Large intestine (tissue), 3 donors: ENCODE measurements around the gene PHLDB2. TPM values are rescaled to one million over a fixed set of nuclear protein-coding genes. Genes with fewer than 3 reads are reported as not detected.

ENCODE experiments used
- DNase-seq, 2 donors: peaks; one replicate each; pipeline versions ENCODE4 v3.0.0 to v3.0.0-alpha.2; 2013
- H3K27ac ChIP-seq: one replicate; pipeline ENCODE4 v1.5.1; 2013; ENCODE audit warnings: low read length
- H3K27me3 ChIP-seq: 2 replicates; pipeline ENCODE4 v1.6.1; 2013; ENCODE audit warnings: low read length; ENCODE audit not compliant: control insufficient read depth, insufficient read depth
- H3K36me3 ChIP-seq: 2 replicates; pipeline ENCODE4 v1.6.1; 2013; ENCODE audit warnings: low read length; ENCODE audit not compliant: control insufficient read depth, insufficient read depth
- H3K4me1 ChIP-seq: one replicate; pipeline ENCODE4 v1.6.1; 2013; ENCODE audit warnings: low read length; ENCODE audit not compliant: control insufficient read depth, insufficient read depth
- H3K4me3 ChIP-seq: one replicate; pipeline ENCODE4 v1.5.1; 2013; ENCODE audit warnings: low read length
- H3K9me3 ChIP-seq: one replicate; pipeline ENCODE4 v1.6.1; 2013; ENCODE audit warnings: mild to moderate bottlenecking, low read depth, low read length, moderate library complexity; ENCODE audit not compliant: control insufficient read depth
- WGBS: methylation state at CpG from one replicate; pipeline ENCODE4 v1.1.5; 2013; ENCODE audit warnings: low lambda C conversion rate; ENCODE audit not compliant: insufficient coverage; 5-methylcytosine and 5-hydroxymethylcytosine counted together
- polyA plus RNA-seq: library from polyadenylated mRNA; unstranded; fragments of 120-200 nt; gene quantifications from one replicate; pipeline ENCODE4 v1.2.1, GENCODE V29; 2013

The PHLDB2 gene
- polyA plus RNA-seq, 1 donor = 22.2 TPM

DNA sequence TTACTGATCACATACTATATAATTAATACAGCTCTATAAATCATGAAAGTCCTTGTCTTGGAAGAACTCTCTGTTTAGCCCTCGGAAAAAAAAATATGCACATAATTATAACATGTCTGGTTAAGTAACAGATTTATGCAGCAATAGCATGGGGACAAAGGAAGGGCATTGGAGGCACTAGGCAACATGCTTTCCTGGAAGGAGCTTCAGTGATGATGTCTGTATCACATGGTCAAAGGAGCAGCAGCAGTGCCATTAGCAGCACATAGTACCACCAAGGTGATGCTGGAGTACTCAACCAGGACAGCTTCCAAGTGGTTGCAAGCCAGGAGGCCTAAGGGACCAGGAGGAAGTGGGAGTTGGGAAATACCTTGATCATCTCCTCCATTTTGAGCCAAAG lies 36.3 kb upstream of the PHLDB2 start:
- DNase-seq = no peak
- H3K4me1 ChIP-seq = no peaks in the 10 kb centered on the region
- 80% methylated on average over 1 of the region's 1 CpG for WGBS

DNA sequence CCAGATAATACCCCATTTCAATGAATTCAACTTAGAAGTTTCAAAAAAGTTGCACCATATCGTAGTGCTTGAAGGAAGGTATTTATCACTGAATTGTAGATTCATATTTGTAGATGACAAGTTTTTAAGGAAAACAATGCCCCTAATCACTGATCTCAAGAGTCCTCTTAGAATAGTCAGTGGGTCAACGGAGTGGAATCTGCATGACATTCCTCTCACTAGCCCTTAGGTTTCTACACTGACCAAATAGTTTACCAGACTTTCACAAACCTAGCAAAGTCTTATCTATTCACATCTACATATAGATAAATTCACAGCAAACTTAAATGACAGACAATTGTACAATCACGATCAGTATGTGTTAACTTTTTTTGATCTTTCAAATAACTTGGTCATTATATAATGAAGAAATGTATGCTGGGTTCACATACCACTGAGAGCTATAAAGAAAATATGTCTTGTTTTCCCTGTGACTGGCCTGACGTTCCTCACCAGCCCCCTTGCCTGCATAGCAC lies 35.7 kb upstream of the PHLDB2 start:
- no peaks in the 10 kb centered on the region for H3K9me3 ChIP-seq
- H3K27me3 ChIP-seq = no peaks in the 10 kb centered on the region
- H3K4me1 ChIP-seq = no peaks in the 10 kb centered on the region
- DNase-seq = no peak
- WGBS = 80% methylated on average over 2 of the region's 4 CpGs
- H3K4me3 ChIP-seq = no peak overlapping the region
- no peaks in the 10 kb centered on the region for H3K36me3 ChIP-seq
- H3K27ac ChIP-seq = no peak overlapping the region

More for the DNA sequence above, 36.3 kb upstream of the PHLDB2 start:
- Histone ChIP-seq H3K27ac (no peak overlapping the region), H3K36me3 (no peaks in the 10 kb centered on the region), H3K27me3 (no peaks in the 10 kb centered on the region), H3K9me3 (no peaks in the 10 kb centered on the region), H3K4me3 (no peak overlapping the region)

DNA sequence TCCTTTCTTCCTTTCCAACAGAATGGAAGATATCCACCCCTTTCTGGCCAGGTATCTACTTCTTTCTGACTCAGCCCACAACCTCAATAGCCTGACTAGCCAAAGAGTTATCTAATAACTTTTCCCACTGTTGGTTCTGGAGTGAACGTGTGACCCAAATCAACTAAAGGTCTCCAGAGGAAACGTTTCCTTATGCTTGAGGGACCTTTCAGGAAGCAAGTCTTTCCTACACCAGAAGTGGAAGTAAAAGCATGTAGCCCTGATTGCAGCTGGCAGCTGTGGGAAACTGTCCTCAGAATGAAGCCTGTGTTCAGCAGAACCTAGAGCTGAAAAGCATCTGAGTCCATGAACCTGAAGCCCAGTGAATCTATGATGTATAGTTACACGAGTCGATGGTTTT lies 34.7 kb upstream of the PHLDB2 start:
- Histone ChIP-seq H3K27me3 (no peaks in the 10 kb centered on the region), H3K27ac (no peak overlapping the region), H3K9me3 (no peaks in the 10 kb centered on the region), H3K4me1 (no peaks in the 10 kb centered on the region), H3K4me3 (no peak overlapping the region), H3K36me3 (no peaks in the 10 kb centered on the region)
- WGBS = no CpG with 5 or more reads among the region's 4 CpGs
- no peak for DNase-seq

GRCh38 chr3:111827871-111828270 lies 31.2 kb upstream of the PHLDB2 start:
- Histone ChIP-seq H3K4me1 (no peaks in the 10 kb centered on the region), H3K9me3 (no peaks in the 10 kb centered on the region), H3K36me3 (no peaks in the 10 kb centered on the region), H3K27me3 (no peaks in the 10 kb centered on the region), H3K4me3 (no peak overlapping the region), H3K27ac (no peak overlapping the region)
- no CpG with 5 or more reads among the region's 1 CpG for WGBS
- no peak for DNase-seq

- no peak overlapping the region for H3K27ac ChIP-seq
- WGBS = 100% methylated on average over 1 of the region's 6 CpGs
Observed at GRCh38 chr3:111828530-111828929, 30.5 kb upstream of the PHLDB2 start.

DNA sequence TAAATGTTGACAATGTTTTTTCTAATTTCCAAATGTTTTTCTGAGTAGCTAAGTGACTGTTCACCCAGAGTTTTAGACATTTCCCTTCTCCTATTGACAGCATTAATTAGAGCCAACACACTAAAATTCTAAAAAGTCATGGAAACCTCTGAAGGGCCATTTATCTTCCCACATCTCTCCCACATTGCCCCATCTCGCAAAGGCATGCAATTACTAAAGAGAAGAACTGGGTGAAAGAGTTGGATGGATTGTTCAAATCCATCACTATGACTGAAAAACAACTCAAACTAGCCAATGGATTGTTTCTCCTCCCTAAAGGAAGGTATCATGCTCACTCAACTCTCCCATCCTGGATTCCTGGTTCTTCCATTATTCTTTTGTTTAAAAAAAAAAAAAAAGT lies 30.0 kb upstream of the PHLDB2 start:
- Histone ChIP-seq H3K9me3 (no peaks in the 10 kb centered on the region), H3K4me1 (no peaks in the 10 kb centered on the region), H3K27me3 (no peaks in the 10 kb centered on the region), H3K36me3 (no peaks in the 10 kb centered on the region), H3K27ac (no peak overlapping the region), H3K4me3 (no peak overlapping the region)
- WGBS = no CpG with 5 or more reads among the region's 1 CpG
- no peak for DNase-seq

More at GRCh38 chr3:111828530-111828929, 30.5 kb upstream of the PHLDB2 start:
- Histone ChIP-seq H3K4me1 (no peaks in the 10 kb centered on the region), H3K9me3 (no peaks in the 10 kb centered on the region), H3K36me3 (no peaks in the 10 kb centered on the region), H3K27me3 (no peaks in the 10 kb centered on the region), H3K4me3 (no peak overlapping the region)
- DNase-seq = no peak

- H3K9me3 ChIP-seq = no peaks in the 10 kb centered on the region
- no peaks in the 10 kb centered on the region for H3K4me1 ChIP-seq
- no peaks in the 10 kb centered on the region for H3K36me3 ChIP-seq
- no peak overlapping the region for H3K4me3 ChIP-seq
- H3K27me3 ChIP-seq = no peaks in the 10 kb centered on the region
- H3K27ac ChIP-seq = no peak overlapping the region
- no peak for DNase-seq
Observed at GRCh38 chr3:111831840-111832239, 27.2 kb upstream of the PHLDB2 start.

- H3K27me3 ChIP-seq = no peaks in the 10 kb centered on the region
- H3K9me3 ChIP-seq = no peaks in the 10 kb centered on the region
- no peak overlapping the region for H3K4me3 ChIP-seq
- WGBS = 50% methylated on average over 2 of the region's 3 CpGs
- H3K4me1 ChIP-seq = no peaks in the 10 kb centered on the region
- DNase-seq = no peak
- H3K27ac ChIP-seq = no peak overlapping the region
- H3K36me3 ChIP-seq = no peaks in the 10 kb centered on the region
Observed at GRCh38 chr3:111837112-111837511, 22.0 kb upstream of the PHLDB2 start.

GRCh38 chr3:111838133-111838532 lies 20.9 kb upstream of the PHLDB2 start:
- no peaks in the 10 kb centered on the region for H3K9me3 ChIP-seq
- no peak overlapping the region for H3K4me3 ChIP-seq
- 83% methylated on average over 1 of the region's 5 CpGs for WGBS
- H3K27ac ChIP-seq = no peak overlapping the region
- no peak for DNase-seq
- no peaks in the 10 kb centered on the region for H3K27me3 ChIP-seq
- H3K4me1 ChIP-seq = no peaks in the 10 kb centered on the region
- no peaks in the 10 kb centered on the region for H3K36me3 ChIP-seq

GRCh38 chr3:111846039-111846438 lies 13.0 kb upstream of the PHLDB2 start:
- H3K4me3 ChIP-seq = no peak overlapping the region
- peaks cover 4% of the 10 kb centered on the region for H3K4me1 ChIP-seq
- H3K9me3 ChIP-seq = no peaks in the 10 kb centered on the region
- DNase-seq = no peak
- no peaks in the 10 kb centered on the region for H3K36me3 ChIP-seq
- no CpG with 5 or more reads among the region's 1 CpG for WGBS
- H3K27ac ChIP-seq = no peak overlapping the region
- no peaks in the 10 kb centered on the region for H3K27me3 ChIP-seq

DNA sequence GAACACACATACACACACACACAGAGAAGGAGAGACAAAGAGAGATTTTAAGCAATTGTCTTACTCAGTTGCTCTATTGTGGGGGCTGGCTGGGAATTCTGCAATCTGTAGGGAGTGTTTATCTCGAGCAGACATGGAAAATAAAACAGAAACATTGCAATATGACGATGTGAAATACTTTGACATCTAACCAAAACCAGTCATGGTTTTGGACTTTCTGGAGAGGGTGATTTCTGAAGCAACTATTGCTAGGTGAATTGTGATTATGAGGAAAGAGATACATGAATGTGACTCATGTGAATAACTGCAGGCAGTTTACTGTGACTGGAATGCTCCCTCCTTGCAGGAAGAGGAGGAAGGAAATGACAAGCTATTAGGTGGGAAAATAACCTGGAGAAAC lies 12.3 kb upstream of the PHLDB2 start:
- Histone ChIP-seq H3K27ac (no peak overlapping the region), H3K4me3 (no peak overlapping the region), H3K36me3 (no peaks in the 10 kb centered on the region), H3K4me1 (peaks cover 4% of the 10 kb centered on the region), H3K27me3 (no peaks in the 10 kb centered on the region), H3K9me3 (no peaks in the 10 kb centered on the region)
- WGBS = 71% methylated on average over 1 of the region's 2 CpGs
- no peak for DNase-seq
